Astrocyte (in vitro differentiated cells and primary cell): ENCODE results near the gene METAP1D.

Experiments used
- CTCF ChIP-seq: IDR thresholded peaks from 2 replicates; pipeline ENCODE4 v1.5.1; 2011; ENCODE audit warnings: low read depth, mild to moderate bottlenecking, inconsistent platforms, low read length, moderate library complexity; ENCODE audit not compliant: insufficient read depth
- EZH2 ChIP-seq: IDR thresholded peaks from 2 replicates; pipeline ENCODE4 v1.6.1; 2012; ENCODE audit warnings: mild to moderate bottlenecking, low read length, inconsistent platforms; ENCODE audit not compliant: insufficient read depth

- no peak for TF ChIP-seq CTCF
- TF ChIP-seq EZH2 = no peak
Observed at GRCh38 chr2:171959998-171960397, 39.8 kb upstream of the METAP1D start.
